HG02852 (cell line): ENCODE results near the gene DNPEP.
"Not testable (repeated sequence)": the region's sequence is repeated elsewhere in the genome, so short reads cannot be mapped to it uniquely, and the experiment has no call there.

Source experiments
- ATAC-seq: cut with Tn5 transposase; IDR thresholded peaks from one replicate; pipeline ENCODE4 v1.9.1; 2021; ENCODE audit warnings: mild to moderate bottlenecking, moderate library complexity; ENCODE audit not compliant: unreplicated experiment

DNPEP gene

DNA sequence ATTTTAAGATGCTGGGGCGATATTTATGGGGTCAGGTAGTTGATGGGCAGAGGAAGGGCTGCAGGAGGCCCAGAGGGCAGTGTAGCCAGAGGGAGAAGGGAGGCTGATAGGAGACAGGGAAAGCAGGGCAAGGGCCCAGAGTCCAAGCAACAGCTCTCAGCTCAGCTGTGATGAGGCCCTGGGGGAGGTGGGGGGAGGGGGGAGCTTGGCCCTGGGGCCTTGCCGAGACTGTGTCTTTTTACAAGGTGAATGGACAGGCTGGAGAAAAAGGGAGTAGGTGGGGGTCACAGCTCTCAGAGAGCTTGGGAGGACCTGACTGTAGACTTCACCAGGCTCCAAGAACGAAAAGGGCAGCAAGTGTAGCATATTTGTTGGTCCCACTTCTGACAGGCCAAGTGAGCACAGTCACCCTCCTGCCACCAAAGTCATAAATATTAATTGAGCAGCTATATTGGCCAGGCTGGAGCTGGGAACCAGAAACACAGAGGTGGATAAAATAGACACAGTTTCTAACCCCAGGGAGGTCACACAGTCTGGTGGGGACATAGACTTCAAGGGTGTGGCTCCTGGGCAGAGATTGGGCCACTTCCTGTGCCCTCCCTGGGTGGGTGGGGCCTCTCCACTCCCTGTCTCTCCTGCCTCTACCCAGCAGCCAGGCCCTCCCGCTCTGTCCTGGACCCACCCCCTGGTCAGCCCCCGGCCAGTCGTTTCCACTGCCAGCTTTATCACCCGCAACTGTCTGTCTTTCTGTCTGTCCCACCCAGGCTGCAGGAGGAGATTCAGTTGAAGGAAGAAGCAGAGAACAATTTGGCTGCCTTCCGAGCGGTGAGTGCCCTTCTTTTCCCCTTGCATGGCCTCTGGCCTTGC is 31.9 kb upstream of the DNPEP start:
- no peak for ATAC-seq

DNA sequence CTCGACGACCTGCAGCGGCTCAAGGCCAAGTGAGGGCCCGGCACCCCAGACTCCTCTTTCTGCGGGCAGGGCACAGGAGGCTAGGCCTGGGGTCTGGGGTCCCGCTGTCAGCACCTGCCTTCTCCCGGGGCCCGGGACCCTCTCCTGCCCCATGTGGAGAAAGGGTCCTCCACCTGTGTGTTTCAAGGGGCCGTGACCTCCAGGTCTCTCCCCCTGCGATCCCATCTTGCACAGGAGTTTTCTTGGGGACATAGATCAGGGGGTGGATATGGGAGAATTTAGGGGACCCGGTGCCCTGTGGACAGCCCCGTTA is 31.3 kb upstream of the DNPEP start:
- no peak for ATAC-seq

DNA sequence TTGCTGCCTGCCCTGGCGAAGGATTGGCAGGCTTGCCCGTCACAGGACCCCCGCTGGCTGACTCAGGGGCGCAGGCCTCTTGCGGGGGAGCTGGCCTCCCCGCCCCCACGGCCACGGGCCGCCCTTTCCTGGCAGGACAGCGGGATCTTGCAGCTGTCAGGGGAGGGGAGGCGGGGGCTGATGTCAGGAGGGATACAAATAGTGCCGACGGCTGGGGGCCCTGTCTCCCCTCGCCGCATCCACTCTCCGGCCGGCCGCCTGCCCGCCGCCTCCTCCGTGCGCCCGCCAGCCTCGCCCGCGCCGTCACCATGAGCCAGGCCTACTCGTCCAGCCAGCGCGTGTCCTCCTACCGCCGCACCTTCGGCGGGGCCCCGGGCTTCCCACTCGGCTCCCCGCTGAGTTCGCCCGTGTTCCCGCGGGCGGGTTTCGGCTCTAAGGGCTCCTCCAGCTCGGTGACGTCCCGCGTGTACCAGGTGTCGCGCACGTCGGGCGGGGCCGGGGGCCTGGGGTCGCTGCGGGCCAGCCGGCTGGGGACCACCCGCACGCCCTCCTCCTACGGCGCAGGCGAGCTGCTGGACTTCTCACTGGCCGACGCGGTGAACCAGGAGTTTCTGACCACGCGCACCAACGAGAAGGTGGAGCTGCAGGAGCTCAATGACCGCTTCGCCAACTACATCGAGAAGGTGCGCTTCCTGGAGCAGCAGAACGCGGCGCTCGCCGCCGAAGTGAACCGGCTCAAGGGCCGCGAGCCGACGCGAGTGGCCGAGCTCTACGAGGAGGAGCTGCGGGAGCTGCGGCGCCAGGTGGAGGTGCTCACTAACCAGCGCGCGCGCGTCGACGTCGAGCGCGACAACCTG is 30.7 kb upstream of the DNPEP start, which contains the start of gene DES:
TSS of gene DES (plus strand) at position 223 of the 857 bp plus-strand sequence. CDS start at position 309, 86 bp downstream.
- ATAC-seq: no peak

DNA sequence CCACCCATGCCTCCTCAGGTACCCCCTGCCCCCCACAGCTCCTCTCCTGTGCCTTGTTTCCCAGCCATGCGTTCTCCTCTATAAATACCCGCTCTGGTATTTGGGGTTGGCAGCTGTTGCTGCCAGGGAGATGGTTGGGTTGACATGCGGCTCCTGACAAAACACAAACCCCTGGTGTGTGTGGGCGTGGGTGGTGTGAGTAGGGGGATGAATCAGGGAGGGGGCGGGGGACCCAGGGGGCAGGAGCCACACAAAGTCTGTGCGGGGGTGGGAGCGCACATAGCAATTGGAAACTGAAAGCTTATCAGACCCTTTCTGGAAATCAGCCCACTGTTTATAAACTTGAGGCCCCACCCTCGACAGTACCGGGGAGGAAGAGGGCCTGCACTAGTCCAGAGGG is 29.7 kb upstream of the DNPEP start:
- no peak for ATAC-seq

DNA sequence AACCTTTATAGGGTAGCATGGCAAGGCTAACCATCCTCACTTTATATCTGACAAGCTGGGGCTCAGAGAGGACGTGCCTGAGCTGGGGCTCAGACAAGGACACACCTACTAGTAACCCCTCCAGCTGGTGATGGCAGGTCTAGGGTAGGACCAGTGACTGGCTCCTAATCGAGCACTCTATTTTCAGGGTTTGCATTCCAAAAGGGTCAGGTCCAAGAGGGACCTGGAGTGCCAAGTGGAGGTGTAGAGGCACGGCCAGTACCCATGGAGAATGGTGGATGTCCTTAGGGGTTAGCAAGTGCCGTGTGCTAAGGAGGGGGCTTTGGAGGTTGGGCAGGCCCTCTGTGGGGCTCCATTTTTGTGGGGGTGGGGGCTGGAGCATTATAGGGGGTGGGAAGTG is 29.2 kb upstream of the DNPEP start:
- ATAC-seq: no peak

DNA sequence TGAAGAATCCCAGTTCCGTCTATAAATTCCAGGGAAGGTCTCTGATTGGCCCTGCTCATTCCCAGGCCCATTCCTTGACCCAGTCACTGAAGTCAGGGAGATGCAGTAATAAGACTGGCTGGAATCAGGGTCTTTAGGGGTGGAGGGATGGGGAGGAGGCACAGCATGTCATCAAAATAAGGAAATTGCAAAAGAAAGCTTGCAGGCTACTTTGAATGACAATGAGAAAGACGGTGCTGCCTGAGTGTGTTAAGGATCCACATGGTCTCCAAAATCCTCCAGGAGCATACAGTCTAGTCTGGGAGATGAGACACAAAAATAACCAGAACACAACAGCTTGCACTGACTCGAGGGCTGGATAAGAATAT is 28.5 kb upstream of the DNPEP start:
- ATAC-seq: no peak

DNA sequence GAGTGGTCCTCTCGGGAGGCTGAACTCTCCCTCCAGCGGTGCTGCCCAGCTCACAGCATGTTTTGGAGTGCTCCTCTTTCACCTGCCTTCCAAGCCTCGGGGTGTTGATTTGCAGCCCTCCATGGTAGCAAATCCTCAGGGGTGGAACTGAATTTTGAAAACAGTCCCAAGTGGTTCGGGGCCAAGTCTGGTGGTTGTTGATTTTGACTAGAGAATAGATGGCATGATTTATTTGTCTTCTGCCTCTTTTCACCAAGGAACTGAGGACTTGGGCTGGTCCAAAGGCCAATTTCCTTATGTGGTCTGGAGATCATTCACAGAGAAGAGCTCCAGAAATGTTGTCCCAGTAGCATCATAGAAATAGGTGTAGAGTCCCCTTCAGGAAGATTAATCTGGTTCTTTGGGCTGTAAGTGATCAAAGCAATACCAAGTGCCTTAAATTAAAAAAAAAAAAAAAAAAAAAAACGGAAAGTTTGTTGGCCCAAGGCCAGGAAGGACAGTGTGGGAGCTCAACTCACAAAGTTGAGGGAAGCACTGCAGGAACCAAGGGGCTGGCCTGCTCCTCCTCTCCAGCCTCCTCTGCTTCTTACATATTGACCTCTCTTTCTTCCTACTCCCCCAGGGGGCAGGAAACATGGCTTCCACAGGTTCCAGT is 28.0 kb upstream of the DNPEP start:
- no peak for ATAC-seq

DNA sequence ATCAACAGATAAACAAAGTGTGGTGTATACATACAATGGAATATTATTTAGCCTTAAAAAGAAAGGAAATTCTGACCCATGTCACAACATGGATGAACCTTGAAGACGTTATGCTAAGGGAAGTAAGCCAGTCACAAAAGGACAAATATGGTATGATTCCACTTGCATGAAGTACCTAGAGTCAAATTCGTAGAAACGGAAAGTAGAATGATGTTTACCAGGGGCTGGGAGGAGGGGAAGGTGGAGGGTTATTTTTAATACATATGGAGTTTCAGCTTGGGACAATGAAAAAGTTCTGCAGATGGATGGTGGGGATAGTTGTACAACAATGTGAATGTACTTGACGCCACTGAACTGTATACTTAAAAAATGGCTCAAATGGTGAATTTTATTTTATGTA is 27.1 kb upstream of the DNPEP start:
- ATAC-seq: no peak

DNA sequence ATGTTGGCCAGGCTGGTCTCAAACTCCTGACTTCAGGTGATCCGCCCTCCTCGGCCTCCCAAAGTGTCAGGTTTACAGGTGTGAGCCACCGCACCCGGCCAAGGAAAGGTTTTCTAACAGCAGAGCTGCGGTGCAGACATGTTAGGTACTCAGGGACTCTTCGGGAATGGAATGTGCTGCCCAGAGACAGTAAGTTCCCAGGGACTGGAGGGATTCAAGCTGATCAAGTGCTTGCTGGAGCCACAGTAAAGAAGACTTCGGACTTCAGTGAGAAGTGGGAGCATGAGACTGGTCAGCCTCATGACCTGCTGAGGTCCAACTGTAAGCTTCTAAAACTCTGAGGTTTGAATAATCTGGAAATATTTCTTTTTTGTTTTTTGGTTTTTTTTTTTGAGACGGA is 22.7 kb upstream of the DNPEP start:
- no peak for ATAC-seq

DNA sequence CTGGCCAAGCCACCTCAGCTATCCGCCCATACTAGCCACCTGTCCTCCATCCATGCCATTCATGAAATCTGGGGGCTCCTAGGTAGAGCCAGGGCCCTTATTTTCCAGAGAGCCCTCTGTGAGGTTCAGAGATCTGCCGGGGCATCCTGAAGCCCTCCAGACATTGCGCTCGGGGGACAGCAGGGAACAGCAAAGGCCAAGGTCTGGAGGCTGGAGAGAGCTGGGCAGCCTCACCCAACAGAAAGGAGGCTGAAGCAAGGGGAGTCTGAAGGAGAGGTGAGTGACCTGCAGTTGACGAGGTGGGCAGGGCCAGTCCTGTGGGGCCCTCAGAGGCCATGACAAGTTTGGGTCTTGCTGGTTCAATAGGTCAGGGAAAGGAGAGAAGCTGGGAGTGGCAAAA is 21.9 kb upstream of the DNPEP start:
- no peak for ATAC-seq

DNA sequence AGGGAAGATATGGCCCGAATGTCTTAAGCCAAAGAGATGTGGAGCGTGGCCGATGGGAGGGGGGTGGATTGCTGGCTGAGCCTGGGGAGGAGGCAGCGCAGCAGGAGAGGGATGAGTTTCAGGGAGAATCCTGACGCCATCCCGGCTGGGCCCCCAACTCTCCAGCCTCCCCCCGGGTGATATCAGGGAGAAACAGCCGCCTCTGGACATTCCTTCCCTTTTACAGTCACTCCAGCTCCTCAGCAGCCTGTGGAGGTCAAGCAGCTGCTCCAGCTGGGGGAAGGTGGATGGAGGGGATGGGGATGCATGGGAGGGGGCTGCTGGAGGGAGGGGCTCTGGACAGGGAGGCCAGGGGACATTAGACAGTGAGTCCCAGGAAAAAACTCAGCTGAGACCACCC is 20.9 kb upstream of the DNPEP start:
- ATAC-seq: no peak

DNA sequence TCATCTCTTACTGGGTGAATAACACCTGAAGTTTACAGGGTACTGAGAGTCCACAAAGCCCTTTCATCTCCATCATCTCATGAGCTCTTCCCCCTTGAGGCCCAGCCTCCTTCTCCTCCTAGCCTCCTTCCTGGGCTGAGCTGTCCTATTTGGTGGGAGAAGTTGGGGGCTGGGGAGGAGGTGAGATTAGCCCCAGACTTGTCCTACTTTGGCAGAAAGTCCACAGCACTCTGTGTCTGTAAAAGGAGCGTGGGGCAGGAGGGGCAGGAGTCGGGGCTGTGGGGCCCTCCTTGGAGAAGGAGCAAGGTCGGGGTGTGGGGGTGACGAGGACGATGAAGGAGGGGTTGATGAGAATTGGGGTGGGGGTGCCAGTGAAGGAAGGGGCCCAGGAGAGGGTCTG is 20.5 kb upstream of the DNPEP start:
- ATAC-seq: no peak

DNA sequence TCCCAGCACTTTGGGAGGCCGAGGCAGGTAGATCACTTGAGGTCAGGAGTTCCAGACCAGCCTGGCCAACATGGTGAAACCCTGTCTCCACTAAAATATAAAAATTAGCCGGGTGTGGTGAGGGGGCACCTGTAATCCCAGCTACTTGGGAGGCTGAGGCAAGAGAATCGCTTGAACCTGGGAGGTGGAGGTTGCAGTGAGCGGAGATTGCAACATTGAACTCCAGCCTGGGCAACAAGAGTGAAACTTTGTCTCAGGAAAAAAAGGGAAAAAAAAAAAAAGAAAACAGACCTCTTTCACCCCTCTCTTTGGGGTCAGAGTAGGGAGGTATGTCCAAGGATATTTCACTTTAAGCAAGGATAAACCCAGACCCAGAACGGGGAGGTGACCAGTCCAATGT is 19.6 kb upstream of the DNPEP start:
- ATAC-seq: not testable (repeated sequence)

DNA sequence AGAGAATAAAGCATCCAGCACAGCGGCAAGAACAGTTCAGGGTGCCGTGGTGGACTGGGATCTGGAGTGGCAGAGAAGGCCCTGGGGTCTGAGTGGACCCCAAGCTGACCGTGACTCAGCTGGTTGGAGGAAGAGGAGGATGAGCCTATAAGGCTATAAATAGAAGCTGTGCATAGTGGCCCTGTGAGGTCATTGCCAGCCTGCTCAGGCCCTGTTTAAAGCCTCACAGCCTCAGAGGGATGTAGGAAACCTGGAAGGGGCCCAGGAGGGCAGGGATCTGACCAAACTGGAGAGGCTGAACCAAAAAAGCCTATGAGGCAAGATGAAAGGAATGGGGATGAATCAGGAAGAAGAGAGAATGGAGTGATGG is 19.1 kb upstream of the DNPEP start:
- no peak for ATAC-seq

DNA sequence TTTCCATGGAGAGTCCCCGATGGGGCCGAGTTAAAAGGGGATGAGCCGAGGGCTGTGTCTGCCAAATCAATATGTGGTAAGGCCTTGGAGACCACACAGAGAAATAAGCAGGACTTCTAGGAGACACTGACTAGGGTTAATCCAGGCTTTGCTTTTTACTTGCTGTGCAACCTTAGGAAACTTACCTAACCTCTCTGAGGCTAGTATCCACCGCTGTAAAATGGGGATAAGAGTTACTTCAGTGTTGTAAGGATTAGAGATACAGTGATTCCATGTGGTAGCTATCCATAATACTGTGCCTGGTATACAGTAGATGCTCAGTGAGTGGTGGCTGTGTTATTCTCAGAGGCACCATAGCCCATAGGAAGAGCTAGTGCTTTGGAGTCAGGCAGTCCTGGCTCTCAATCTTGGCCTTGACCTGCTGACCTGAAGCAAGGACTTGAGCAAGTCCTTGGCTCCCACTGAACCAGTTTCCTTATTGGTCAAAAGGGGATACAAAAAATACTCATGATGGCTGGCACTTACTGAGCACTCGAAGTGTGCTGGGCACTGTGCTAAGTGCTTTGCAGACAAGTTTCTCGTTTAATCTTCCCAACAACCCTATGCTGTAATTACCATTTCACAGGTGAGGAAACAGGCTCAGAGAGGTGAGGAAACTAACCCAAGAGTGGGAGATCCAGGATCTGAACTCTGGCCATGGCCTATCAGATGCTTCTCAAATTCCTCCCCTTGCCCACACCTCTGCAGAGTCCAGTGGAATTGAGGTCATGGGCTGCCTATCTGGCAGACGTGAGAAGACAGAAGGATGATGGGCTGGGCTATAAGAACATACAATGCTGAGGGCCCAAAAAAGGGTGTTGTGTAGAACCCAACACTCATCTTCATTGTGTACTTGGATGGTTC is 18.5 kb upstream of the DNPEP start:
- ATAC-seq: no peak

DNA sequence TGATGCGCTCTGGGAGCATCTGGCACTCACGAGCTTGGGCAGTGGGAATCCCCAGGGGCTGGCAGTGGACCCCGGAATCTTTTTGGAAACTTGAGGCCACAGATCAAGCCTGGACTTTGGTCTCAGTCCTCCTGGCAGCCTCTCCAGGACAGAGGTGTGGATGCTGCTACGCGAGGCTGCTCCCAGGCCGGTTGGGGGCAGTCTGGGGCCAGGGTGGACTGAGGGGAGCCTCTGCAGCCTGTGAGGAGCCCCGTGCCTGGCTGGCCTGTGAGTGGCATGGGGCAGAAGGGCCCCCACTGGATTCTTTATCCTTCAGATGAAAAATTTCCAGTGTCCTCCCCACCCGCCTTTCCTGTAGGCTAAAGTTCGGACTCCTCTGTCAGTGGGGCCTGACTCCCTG is 17.7 kb upstream of the DNPEP start:
- ATAC-seq: no peak

DNA sequence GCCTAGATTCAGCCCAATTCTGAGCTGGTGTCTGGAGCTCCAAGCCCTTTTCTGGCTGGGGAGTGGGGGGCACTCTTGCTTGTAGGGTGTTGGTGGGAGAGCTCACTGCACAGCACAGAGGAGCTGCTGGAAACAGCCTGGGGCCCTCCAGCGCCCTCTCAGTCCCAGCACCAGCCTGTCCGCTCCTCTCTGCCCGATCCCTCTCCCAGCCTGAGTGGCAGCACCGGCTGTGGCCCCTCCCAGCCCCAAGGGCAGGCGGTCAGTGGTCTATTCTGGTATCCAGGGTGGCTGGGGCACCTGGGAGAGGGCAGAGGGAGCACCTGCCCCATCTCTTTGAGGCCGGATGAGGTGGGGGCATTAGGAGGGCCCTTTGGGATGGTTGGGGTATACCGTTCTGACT is 17.2 kb upstream of the DNPEP start:
- ATAC-seq: no peak

DNA sequence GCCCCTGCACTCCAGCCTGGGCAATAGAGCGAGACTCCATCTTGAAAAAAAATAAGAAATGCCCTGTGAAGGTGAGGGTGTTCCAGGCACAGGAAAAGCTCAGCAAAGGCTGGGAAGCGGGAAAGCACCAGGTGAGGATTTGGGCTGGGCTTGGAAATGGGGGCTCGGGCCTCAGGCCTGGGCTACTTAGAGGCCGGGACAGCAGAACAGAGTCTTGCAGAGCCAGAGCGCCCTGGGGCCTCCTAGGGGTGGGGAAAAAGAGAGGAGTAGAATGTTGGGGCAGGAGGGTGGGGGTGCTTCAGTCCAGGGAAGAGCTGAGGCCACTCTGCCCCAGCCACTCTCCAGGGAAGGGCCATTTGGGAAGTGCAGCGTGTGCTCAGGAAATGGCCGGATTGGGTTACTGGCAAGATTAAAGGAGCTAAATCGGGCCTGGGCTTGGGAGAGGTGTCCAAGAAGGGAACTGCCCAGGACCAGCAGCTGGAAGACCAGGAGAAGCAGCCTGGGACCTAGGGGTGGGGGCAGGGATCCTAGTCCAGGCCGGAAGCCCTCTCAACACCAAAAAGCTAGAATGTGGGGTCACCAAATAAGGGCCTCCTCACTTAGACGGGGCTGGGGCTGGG is 16.7 kb upstream of the DNPEP start:
- ATAC-seq: no peak

DNA sequence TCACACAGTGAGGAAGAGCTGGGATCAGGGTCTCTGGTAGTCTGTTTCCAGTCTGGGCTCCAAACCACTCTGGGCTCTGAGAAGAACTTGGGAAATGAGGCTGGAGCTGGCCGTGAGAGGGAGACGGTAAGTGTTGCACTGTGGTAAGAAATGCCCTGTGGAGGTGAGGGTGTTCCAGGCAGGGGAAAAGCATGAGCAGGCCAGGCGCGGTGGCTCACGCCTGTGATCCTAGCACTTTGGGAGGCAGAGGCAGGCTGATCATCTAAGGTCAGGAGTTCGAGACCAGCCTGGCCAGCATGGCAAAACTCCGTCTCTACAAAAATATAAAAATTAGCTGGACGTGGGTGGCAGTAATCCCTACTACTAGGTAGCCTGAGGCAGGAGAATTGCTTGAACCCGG is 16.1 kb upstream of the DNPEP start:
- ATAC-seq: no peak
